Measurements from ENCODE around the gene FTSJ1. TPM values are rescaled to one million over a fixed set of nuclear protein-coding genes. Genes with fewer than 3 reads are reported as not detected.

The FTSJ1 gene
- total RNA-seq, 1 donor from 2014 or later, result 80.3 TPM

GRCh38 chrX:48496660-48497059 lies 20.7 kb downstream of the FTSJ1 start:
- Histone ChIP-seq H3K4me3 (ENCODE audit: low read depth, low read length) (no peak overlapping the region), H3K27me3 (ENCODE audit: control insufficient read depth, insufficient read depth, low read length) (no peaks in the 10 kb centered on the region), H3K36me3 (ENCODE audit: control insufficient read depth, insufficient read depth, low read length) (no peaks in the 10 kb centered on the region)
- DNase-seq (ENCODE audit: low read depth), result no peak
- TF ChIP-seq, protein P1, sequence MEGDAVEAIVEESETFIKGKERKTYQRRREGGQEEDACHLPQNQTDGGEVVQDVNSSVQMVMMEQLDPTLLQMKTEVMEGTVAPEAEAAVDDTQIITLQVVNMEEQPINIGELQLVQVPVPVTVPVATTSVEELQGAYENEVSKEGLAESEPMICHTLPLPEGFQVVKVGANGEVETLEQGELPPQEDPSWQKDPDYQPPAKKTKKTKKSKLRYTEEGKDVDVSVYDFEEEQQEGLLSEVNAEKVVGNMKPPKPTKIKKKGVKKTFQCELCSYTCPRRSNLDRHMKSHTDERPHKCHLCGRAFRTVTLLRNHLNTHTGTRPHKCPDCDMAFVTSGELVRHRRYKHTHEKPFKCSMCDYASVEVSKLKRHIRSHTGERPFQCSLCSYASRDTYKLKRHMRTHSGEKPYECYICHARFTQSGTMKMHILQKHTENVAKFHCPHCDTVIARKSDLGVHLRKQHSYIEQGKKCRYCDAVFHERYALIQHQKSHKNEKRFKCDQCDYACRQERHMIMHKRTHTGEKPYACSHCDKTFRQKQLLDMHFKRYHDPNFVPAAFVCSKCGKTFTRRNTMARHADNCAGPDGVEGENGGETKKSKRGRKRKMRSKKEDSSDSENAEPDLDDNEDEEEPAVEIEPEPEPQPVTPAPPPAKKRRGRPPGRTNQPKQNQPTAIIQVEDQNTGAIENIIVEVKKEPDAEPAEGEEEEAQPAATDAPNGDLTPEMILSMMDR (IDR thresholded peaks at IDR 0.05; ENCODE audit: insufficient read depth, low read length, poor library complexity, severe bottlenecking), result no peak

- TF ChIP-seq, protein P1 (IDR thresholded peaks at IDR 0.05; ENCODE audit: insufficient read depth, low read length, poor library complexity, severe bottlenecking), result no peak
- Histone ChIP-seq H3K4me3 (ENCODE audit: low read depth, low read length) (no peak overlapping the region), H3K36me3 (ENCODE audit: control insufficient read depth, insufficient read depth, low read length) (no peaks in the 10 kb centered on the region), H3K27me3 (ENCODE audit: control insufficient read depth, insufficient read depth, low read length) (no peaks in the 10 kb centered on the region)
- DNase-seq (ENCODE audit: low read depth), result no peak
These were observed 21.9 kb downstream of the FTSJ1 start for GRCh38 chrX:48497871-48498270.

DNA sequence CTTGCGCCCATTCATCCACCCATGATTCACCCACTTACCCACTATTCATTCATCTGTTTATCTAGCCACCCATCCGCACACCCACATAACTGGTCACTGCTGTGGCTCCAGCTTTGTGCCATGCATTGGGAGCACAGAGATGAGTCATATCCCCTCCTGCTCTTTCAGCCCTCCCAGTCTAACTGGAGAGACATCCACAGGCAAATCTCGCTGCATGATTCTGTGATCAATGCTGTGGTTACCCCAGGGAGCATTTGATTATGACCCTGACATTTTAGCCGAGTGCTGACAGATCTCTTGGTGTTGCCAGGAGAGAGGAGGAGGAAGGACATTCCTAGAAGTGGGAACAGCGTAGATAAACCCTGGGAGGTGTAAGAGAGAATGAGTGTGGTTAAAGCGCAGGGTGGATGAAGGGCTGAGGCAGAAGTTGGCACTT lies 22.4 kb downstream of the FTSJ1 start:
- Histone ChIP-seq H3K27me3 (ENCODE audit: control insufficient read depth, insufficient read depth, low read length) (no peaks in the 10 kb centered on the region), H3K36me3 (ENCODE audit: control insufficient read depth, insufficient read depth, low read length) (no peaks in the 10 kb centered on the region), H3K4me3 (ENCODE audit: low read depth, low read length) (no peak overlapping the region)
- TF ChIP-seq, protein P1 (IDR thresholded peaks at IDR 0.05; ENCODE audit: insufficient read depth, low read length, poor library complexity, severe bottlenecking), result no peak
- peak; percentile 60 for DNase-seq (ENCODE audit: low read depth)

DNA sequence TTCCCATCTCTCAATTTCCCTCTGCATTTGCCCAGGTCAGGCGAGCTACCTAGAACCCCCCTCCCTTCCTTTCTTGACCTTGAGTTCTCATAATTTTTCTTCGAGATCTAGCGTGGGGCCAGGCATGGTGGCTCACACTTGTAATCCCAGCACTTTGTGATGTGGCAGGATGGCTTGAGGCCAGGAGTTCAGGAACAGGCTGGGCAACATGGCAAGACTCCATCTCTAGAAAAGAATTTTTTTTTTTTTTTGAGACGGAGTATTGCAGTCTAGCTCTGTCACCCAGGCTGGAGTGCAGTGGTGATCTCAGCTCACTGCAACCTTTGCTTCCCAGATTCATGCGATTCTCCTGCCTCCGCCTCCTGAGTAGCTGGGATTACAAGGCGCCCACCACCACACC lies 28.3 kb downstream of the FTSJ1 start:
- DNase-seq (ENCODE audit: low read depth), result no peak
- TF ChIP-seq, protein P1 (IDR thresholded peaks at IDR 0.05; ENCODE audit: insufficient read depth, low read length, poor library complexity, severe bottlenecking), result no peak
- H3K27me3 ChIP-seq (ENCODE audit: control insufficient read depth, insufficient read depth, low read length), result no peaks in the 10 kb centered on the region

GRCh38 chrX:48505481-48505880 lies 29.5 kb downstream of the FTSJ1 start:
- TF ChIP-seq, protein P1 (IDR thresholded peaks at IDR 0.05; ENCODE audit: insufficient read depth, low read length, poor library complexity, severe bottlenecking), result no peak
- Histone ChIP-seq H3K4me3 (ENCODE audit: low read depth, low read length) (no peak overlapping the region), H3K27me3 (ENCODE audit: control insufficient read depth, insufficient read depth, low read length) (no peaks in the 10 kb centered on the region), H3K36me3 (ENCODE audit: control insufficient read depth, insufficient read depth, low read length) (no peaks in the 10 kb centered on the region)
- DNase-seq (ENCODE audit: low read depth), result no peak

More for the DNA sequence above, 28.3 kb downstream of the FTSJ1 start:
- Histone ChIP-seq H3K36me3 (ENCODE audit: control insufficient read depth, insufficient read depth, low read length) (no peaks in the 10 kb centered on the region), H3K4me3 (ENCODE audit: low read depth, low read length) (no peak overlapping the region)

- TF ChIP-seq, protein P1 (IDR thresholded peaks at IDR 0.05; ENCODE audit: insufficient read depth, low read length, poor library complexity, severe bottlenecking), result no peak
- H3K4me3 ChIP-seq (ENCODE audit: low read depth, low read length), result no peak overlapping the region
- no peak for DNase-seq (ENCODE audit: low read depth)
These were observed 31.2 kb downstream of the FTSJ1 start for GRCh38 chrX:48507246-48507645.

More at GRCh38 chrX:48507246-48507645, 31.2 kb downstream of the FTSJ1 start:
- Histone ChIP-seq H3K27me3 (ENCODE audit: control insufficient read depth, insufficient read depth, low read length) (no peaks in the 10 kb centered on the region), H3K36me3 (ENCODE audit: control insufficient read depth, insufficient read depth, low read length) (no peaks in the 10 kb centered on the region)
